ENCODE measurements around the gene YIPF5.

The YIPF5 gene

DNA sequence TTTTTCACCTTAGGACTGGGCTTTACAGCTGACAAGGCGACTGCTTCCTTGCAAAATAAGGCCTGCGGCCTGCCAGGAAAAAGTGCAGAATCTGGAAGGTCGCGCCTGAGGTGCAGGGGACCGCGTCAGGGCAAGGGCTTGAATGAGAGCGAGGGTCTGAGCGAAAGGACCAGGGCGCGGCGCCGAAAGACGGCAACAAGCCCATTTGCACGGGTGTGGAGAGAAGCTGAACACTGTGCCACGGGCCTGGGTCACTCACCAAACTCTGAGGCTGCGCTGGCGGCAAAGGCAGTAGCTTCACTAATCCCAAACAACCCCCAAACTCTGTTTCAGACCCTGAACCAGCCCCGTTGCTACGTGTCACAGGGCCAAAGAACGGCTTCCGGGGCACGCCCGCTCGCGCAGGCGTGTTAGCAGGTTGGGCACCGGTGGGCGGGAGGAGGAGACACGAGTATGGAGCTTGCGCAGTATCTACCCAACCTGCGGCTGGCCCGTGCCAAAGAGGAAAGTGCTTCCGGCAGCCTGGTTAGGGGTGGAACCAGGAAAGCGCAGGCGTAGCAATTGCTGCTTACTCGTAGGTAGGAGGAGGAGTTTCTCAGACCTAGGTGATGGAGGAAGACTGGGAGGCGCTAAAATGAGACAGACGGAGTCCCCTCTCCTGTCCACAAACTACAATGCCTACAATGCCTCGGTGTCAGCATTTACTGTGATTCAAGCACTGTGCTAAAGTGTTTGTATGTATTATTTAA lies at the start of gene YIPF5, which contains the start of gene KCTD16:
Gene YIPF5 (minus strand): TSS at position 384 of the 749 bp plus-strand sequence. CDS start 704 bp downstream, outside the sequence.
Gene KCTD16 (plus strand): TSS at position 598 of the 749 bp plus-strand sequence.
- peak; percentile 92 for DNase-seq

DNA sequence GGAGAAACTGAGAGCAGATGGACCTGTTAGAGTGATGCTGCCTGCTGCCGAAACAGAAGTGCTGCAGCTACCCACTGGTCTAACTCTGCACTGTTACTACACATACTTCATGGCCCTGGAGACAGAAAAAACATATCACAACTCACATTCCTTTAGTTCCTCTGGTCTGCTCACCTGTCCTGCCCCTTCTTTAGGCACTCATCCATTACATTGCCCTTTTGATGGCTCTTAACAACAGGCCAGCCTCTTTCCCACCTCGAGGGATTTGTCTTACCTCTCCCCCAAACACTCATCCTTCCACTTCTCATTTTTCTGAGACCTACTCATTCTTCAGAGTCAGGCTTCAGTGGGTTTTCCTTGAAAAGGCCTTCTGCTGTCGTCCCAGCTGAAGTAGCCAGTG lies 49.4 kb upstream of the YIPF5 start:
- DNase-seq, result no peak

DNA sequence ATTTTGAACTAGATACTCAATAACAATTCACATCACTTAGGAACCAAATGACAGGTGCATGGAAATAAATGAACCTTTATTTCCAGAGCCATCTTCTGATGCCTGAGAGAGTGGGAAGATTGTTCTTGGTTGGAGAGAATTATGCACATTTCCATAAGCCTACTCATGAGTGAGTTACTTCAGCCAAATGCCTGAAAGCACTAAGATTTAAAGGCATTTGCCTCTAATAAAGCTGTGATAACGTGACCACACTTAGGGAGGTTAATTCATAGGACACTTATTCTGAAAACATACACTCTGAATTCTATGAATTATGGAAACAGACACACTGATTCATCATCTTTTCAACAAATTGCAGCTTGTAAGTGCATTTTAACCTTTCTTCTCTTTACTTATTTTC lies 40.2 kb upstream of the YIPF5 start:
- DNase-seq, result no peak

DNA sequence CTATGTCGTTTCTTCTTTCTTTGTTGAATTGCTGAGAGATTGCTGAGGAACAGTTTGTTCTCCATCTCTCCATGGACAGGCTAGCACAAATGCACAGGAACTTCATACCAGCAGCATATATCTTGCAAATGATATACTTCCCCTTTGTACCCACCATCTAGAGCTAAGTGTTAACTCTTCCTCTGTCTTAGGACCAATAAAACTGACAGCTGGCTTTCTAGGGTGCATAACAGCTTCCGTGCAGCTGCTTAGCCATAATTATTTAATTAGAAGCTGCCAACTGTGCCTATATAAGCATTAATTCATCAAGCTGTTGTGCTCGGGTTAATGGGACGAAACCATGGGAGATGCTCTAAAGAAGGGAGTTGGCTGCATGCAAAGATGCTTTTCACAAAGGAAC lies 38.9 kb upstream of the YIPF5 start:
- DNase-seq, result no peak

DNA sequence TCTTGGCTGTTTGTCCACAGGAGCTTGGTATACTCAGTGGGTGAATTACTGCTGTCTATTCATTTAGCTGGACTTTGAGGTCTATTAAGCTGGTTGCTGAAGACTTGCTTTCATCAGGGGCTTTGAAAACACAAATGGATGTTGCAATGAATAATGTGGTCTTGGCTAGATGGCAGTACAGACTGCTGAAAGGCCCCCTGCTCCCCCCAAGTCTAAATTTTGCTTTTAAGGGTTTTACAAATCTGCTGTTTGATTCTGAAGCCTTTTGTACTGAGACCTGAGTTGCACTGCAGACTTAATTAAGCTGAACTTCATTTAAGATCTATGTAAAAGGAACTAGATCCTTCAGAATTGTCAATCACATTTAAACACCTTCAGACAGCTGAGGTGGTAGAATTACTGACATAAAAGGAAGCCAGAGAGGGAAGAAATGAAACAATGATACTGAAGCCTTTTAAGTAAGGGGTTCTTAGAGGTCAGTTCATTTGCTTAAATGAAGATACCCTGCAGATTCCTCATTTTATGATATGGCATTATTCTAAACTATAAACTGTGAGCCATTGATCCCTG lies 37.5 kb upstream of the YIPF5 start:
- no peak for DNase-seq

DNA sequence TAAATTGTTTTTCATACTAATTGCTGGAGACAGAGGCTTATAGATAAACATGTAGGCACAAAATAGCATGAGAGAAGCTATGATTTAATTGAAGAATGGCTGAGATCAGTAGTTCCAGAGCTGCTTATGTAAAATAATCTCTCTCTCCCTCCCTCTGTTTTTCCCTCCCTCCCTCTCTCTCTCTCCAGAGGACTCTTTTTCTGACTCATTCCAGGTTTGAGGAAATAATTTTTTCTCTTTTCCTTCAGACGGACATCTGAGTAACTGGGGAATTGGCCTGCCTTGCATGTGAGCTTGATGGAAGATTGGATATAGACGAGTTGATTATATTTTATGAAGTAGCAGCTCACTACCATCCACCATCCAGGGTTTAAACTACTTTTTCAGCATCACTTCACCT lies 35.7 kb upstream of the YIPF5 start:
- no peak for DNase-seq

DNA sequence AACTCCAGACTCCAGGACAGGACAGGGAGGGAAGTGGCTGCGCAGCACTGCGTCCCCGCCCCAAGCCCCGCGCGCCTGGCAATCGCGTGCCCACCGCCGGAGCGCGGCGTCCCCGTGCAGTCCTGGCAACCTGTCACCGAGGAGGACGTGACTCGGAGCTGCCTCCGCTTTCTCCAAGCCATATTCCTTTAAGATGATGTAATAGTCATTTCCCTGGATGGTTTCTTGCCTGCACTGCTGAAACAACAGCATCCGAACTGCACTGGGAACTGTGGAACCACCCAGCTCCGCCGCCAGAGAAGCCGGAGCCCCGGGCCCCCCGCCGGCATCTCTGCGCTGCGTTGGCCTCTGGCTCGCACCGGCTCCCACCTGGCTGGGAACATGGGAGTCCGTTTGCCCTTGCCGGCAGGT lies 34.7 kb upstream of the YIPF5 start:
- DNase-seq, result no peak

DNA sequence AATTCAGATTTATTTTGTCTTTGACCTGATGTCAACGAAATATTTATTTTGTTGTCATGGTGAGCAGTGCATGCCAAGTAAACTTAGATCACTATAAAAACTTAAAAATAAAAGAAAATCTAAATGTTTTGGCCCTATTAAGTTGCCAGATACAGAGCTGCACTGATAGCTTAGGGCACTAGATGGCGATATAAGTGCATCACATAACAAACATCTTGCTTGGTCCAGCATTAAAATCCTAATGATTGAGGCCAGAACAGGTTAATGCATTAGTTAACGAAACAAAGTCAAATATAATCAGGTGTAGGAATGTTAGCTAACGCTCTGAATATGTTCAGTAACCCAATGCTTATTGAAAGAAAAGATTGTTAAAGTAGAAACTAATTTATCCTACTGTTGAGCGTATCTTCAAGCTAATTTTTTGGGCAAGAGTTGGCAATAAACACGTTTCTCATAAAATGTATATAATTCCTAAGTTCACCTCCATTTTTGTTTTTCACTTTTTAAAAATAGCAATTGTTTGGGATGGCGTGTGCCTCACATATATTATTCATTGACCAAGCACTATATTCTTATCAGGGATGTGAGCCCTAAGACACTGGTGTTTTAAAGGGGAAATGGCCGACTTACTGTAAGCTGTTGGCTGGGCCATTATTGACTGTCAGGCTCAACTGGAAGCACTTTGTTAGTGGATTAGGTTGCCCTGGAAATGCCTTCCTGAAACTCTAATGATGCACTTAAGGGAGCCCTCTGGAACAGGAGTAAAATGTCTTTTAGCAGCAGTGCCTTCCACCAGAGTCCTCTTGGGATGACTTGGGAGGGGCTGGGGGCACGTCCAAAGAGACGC lies 33.5 kb upstream of the YIPF5 start:
- DNase-seq, result no peak

DNA sequence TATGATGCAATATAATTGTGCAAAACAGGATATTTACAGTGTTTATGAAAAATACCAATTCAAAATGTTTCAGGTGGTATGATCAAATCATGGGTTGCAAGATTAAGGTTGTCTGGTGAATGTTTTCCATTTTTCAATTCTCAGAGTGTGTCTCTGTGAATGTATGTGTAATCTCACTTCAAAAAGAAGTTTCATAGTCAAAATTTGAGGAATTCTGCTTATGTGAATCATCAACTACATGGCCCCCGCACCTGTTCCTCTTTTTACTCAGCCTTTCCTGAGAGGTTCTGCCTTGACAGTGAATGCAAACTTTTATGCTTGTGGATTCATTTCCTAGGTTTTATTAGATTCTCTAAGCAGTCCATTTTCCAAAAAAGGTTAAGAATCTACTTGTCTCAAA lies 32.3 kb upstream of the YIPF5 start:
- DNase-seq, result no peak

DNA sequence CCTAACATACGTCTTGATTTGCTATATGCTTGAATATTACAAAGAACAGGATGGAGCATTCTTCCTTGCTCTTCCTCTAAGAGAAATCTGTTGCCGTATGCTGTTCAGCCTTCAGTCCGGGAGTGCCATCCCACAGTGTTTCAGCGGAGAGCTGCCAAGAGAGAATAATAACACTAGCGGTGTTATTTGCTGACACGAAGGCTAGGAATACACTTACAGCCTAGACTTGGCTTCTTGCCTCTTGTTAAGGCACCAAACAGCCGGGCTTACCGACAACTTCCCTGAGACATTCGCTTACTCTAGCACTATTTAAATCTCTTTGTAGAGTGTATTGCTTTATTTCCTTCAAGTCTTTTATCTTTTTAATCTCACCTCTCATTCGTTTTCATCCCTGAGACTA lies 31.6 kb upstream of the YIPF5 start:
- no peak for DNase-seq

DNA sequence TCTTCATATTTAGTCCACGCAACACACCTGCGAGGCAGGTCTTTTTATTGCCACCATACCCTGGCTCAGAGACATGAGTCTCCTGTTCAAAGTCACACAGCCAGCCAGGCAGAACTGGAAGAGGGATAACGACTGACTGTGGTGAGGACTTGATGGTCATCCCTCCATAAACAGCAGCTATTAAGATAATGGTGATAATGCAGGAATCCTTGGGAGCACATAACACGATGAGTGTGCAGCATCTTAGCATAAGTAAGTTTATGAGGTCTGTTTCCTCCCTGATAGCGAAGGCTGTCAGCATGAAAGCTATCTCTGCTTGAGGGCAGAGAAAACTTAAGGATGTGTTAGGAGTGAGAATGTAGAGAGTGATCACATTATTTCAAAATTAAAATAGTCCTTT lies 31.1 kb upstream of the YIPF5 start:
- no peak for DNase-seq

DNA sequence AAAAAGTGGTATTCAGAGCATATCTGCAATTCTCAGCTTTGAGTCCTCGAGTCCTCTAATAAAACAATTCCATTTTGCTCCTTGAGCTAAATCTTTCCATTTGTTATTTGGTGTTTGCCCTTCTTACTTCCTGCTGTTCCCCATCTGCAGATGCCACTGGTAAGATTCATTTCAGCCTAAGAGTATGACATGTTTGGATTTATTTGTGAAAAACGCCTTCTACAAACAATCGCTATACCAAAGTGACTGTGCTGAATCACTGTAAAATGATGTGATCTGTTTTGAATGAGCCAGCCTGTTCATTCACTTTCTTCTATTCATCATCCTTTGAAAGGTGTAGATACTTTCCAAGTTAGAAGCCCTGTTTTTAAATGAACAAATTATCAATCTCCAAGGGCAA lies 27.9 kb upstream of the YIPF5 start:
- no peak for DNase-seq

DNA sequence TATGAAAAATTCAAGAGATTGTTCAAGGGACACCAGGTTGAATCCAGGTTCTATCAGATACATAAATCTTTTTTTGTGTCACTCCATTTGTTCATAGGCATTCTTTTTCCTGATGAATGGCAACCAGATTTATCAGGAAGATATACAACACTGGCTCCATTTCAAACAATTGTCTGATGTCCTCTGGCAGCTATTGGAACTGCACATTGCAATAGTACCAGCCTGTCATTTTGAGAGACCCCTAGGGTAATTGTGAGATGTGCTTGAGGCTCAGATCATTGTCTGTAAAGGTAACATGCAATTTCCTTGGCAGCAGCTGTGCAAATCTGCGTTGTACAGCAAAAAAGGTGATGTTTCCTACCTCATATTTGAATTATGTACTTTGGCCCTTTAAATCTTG lies 26.2 kb upstream of the YIPF5 start:
- DNase-seq, result no peak

DNA sequence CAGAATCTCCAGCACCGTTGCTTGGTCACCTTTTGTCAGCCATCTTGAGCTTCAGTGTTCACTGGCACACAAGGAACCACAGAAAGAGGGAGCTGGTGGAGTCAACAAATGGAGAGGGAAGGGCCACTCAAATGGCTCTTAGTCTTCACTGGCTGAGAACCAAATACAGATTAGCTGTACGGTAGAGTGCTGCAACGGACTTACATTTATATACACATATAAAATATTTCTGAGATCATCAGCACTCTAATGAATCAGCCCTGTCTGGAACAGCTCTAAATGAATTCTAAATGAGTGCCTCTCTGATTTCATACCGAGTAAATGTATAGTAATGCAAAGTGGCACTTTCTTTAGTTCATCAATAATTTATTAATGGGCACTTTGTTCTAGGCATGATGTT lies 25.0 kb upstream of the YIPF5 start:
- DNase-seq, result no peak

DNA sequence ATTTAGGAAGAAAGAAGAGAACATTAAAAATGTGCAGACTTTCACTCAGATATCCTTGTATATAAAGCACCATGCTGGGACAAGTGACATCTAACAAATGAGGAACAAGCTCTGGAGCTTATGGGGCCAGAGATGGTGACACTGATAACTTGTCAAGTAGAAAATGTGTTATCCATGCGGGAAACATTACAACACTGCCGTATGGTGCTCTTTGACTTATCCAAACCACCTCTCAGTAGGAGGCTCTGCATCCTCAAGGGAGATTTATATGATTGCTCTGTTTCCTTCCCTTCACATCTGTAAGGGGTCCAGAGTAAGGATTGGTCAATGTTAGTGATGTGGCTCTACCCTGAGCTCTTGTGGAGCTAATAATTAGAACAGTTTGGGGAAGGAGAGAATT lies 23.7 kb upstream of the YIPF5 start:
- DNase-seq, result no peak

DNA sequence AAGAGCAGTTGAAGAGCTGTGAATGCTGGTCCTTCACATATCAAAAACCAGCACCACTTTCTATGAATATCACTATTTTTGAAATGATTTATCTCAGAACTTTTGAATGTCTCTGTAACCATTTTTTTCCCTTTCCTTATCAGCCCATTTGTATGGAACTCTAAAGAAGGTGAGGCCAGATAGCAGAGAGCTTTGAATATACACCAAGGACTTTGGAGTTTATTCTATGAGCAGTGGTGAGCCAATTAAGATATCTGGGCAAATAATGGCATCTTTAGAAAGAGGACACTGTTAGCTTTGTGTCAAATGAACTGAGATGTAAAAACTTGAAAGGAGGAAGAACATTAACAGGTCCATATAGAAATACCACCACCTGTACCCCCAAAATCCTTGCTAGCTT lies 22.2 kb upstream of the YIPF5 start:
- no peak for DNase-seq

DNA sequence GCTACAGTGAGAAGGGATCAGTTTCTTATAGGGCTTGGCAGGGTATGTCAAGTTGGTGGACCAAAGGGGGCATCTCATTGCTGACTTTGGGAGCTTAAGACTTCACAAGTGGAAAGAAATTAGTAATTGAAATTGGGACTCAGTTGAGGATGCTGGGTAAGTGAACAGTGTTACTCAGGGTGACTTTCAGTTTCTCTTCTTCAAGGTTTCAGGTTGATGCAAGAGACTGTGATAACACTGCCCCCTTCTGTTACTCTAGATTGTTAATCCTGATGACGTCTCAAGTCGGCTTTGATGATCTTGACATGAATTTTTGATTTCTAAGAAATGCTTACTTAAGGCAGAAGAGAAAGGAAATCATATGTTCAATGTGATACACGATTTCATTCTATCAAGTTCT lies 21.5 kb upstream of the YIPF5 start:
- DNase-seq, result no peak

DNA sequence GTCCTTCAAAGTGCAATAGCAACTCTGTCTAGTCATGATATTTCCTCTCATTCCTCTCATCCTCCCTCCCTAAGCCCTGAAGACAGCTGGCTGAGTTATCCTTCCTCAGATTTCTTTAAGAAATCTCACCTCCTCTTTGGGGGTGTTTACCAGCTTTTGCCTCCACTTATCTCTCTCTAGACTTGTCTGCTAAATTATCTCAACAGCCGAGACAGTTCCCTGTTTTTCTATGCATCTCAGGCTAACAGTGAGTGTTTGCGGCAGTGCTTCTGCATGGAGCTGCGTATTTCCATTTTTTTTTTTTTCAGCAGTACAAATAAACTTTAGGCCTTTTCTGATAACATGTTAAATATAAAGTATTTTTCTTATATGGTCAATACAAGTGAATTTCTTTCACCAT lies 21.1 kb upstream of the YIPF5 start:
- DNase-seq, result no peak

DNA sequence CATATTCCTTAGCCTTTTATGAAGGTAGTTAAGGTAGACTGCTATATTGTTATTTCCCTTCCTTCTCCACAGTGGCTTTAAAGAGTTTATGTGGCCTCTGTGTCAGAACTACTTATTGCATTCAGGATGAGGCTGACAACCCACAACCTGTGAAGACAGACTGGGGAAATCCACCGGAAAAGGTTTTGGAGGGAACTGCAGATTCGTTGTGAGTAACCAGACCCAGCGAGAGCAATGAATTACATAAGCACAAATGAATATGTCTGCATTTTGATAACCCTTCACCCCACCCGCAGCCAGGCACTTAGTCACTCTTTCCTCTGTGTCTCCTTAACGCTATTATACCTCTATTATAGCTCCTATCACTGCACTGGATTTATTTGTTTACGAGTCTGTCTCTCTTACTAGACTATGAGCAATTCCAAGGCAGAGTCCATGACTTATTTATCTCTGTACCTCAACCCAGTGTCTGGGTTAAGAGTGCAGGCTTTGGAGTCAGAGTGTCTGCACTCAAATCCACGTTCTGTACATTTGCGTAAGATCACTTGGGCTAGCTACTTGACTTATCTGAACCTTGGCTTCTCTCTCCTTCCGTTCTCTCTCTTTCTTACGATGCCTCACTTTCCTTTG lies 19.5 kb upstream of the YIPF5 start:
- no peak for DNase-seq

DNA sequence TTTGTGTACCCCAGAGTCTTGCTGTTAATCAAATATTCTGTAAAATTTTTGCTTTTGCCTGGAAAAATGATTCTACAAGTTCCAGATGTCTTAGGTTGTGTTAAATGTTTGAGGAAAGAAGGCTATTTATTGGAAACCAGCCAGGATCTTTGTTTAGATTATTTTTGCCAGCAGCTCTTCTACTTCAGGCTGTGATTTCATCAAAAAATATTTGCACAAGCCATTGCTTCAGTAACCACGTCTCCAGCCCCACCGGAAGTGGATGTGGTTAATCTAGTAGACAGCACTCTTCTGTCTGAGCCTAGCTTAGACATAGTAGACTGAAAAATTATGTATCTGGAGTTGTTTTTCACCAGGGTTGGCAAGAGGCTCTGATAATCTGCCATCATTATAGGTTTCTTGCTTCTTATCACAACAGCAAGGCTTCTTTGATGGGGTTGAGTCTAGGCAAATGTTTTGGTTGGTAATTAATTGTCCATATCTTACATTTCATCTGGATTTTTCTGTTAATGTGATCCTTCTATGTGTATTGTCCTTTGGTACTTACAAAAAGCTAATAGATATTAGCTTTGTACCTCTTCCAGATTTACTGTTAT lies 17.3 kb upstream of the YIPF5 start:
- DNase-seq, result peak; percentile 46

DNA sequence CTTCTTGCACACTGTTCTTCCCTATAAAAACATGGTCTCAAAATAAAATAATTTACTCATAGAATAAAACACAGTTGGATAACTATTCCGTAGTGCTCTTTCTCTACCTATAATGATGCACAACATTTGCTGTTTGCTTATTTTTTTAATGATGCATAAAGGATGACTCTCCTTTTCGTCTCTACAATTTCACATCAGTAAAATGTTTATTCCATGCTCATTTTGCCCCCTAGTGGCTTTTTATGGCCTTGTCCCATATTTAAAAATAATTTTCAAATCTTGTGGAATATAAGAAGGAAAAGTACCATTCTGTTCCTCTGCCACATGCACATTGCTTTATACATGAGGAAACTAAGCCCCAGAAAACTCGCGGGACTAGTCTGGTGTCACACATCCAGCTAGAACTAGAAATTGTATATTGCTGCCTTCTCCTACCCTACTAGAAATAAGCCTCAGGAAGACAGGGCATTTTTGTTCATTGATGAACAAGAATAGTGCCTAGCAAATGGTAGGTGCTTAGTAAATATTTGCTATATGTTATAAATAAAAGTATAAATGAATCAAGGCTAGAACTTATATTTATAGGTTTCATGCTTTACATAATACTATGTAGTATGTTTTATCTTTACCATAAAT lies 12.9 kb upstream of the YIPF5 start:
- no peak for DNase-seq

DNA sequence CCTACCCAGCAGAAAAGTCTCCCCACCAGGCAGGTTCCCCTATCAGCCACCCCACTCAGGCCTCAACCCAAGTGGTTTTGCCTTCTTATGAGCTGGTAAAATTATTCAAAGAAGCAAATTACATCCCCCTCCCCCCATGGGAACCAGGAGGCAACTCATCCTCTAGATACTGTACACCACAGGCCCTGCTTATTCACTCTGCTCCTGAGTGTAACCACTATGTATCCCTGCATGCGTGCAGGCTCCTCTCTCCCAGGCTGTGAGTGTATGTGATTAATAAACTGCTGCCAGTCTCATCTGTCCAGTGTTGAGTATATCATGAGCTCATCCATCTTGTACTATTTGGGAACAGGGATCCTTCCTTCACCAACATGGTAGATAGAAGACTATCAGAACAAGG lies 8.8 kb upstream of the YIPF5 start:
- DNase-seq, result no peak

DNA sequence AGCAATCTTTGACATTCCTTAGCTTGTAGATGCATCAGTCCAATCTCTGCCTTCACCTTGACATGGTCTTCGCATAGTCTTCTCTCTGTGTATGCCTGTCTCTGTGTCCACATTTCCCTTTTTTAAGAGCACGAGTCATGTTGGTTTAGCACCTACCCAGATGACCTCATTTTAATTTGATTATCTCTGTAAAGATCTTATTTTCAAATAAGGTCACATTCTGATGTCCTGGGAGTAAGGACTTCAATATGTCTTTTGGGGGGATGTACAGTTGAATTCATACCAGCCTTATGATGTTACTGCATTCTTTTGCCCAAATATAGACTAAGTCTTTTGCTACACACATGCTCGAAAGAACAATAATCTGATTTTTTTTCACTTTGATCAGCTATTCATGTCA lies 7.1 kb upstream of the YIPF5 start:
- DNase-seq, result no peak

Measured in NCI-H510A (cell line).